ENCODE measurements around the gene NALCN.

DNA sequence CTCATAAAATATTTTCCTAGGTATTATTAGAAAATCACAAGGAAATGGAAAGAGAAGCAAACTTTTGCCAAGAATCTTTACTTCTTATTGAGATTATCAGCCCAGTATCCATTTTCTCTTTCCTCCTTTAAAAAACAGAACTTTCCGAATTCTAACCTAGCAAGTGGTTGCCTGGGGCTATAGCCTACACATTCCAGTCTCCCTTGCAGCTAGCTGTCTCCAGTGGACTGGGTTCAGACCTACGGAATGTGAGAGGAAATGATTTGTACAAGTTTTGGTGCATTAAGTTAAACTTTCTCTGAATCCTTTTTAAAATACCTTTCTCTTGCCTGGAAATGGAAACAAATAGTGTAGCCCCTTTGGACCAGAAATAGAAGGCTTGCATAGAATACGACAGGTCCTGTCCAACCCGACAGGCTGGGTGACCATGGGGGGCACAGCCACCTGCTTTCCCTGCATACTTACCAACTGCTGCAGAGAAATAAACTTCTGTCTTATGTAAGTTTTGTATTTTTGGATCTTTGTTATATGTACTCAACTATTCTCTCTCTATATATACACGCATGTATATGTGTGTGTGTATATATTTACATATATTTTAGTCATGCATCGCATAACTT, 185.9 kb downstream of the NALCN start:
- TF ChIP-seq TEAD4 (IDR thresholded peaks at IDR 0.05; ENCODE audit: low read depth, low read length) (no peak), EP300 (IDR thresholded peaks at IDR 0.05; ENCODE audit: borderline replicate concordance in 1 of 2, low read depth in 2 of 2, low read length in 2 of 2) (no peak)

Data from H1 (cell line).